AG08396 (cell line): ENCODE measurements around the gene HIVEP2.

Source experiments
- DNase-seq: peaks from one replicate; pipeline ENCODE4 v3.0.0; 2012; ENCODE audit warnings: low spot score, mixed read lengths

The HIVEP2 gene

DNA sequence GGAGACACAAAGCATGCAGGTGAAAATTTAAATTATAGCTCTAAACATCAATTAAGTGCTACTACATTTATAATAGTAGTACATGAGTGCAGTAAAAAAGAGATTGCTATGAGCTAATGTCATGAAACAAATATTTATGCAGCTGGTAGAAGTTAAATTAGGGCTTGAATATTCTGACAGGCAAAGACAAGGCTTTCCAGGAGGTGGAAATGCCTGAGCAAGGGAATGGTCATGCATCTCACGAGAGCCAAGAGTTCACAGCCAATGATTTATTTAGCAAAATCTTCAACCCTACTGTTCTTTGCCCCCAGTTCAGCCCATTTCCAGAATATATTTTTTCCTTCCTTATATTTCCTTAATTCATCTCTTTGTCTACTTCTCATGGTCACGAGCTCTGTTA is 128.9 kb downstream of the HIVEP2 start:
- DNase-seq, result no peak

DNA sequence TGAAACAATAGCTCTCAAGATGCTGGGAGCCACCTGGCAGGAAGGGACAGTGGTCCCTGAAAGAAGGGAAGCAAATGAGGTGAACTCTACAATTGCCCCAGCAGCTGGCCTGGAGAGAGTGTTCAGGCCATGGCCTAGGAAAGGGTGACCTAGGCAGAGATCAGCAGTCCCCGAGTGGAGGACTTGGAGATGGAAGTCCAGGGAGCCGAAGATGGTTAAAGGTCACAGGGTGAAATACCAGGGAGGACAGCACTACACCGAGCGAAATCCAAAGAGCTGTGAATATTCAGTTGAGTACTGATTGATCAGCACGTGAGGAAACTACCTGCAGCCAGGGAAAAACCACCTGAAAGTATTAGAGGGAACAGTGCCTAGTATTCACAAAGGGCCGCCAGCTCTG is 133.1 kb downstream of the HIVEP2 start:
- no peak for DNase-seq

DNA sequence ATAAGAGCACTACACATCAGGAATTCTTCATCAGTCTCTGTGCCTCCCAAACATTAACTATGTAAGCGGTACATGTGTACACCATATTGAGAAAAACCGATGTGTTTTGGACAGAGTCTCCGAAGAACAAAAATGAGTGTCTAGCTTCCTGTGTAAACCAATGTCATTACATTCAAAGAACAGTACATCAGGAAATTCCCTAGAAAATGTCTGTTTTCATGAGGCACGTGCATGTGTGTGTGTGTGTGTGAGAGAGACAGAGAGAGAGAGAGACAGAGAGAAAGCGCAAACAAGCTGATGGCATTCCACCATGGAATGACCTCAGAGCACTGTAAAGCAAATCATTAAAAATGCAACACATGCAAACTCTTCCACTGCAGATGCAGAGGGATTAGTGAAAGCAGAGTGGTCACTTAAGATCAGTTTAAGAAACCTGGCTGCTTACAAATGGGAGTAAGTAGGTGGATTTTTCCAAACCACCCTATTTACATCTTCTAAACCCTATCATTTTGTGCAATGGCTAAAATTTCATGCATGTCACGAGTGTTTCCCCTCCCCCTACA is 133.9 kb downstream of the HIVEP2 start:
- DNase-seq, result peak; percentile 18

DNA sequence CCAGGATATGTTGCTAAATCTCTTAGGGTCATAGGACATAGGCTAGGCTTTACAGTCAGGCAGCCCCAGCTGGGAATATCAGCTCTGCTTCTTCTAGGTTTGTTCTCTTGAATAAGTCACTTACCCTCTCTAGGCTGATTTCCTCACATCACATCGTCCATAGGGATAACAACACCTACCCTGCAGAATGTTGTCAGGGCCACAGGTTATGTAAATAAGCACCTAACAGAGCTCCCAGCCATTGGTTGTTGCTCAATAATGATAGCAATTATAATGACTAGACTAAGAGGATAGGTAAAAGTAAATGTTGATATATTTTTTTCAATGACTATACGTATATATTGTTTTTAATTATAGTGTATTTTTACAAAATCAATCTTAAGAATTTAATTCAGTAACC is 135.0 kb downstream of the HIVEP2 start:
- DNase-seq, result no peak

GRCh38 chr6:142808405-142809061 is 136.4 kb downstream of the HIVEP2 start:
- no peak for DNase-seq

GRCh38 chr6:142805042-142805441 is 139.9 kb downstream of the HIVEP2 start:
- DNase-seq, result no peak

DNA sequence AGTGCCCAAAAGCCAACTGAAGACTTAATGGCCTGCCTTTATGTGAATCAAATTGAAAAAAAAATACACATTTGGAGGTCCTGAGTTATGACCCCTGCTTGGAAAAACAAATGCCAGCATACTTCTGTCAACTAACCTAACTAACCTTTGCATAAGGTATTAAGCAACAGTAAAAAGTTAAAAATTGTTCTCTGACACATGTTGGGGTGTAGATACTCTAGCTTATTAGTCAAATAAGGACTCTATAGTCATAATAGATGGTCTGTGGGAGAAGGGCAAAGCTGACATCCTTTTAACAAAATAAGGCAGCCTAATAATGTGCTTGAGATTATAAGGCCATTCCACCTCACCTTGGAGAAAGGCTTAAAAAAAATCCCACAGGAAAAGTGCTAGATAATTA is 140.5 kb downstream of the HIVEP2 start:
- no peak for DNase-seq

GRCh38 chr6:142803495-142804058 is 141.4 kb downstream of the HIVEP2 start:
- DNase-seq, result no peak

GRCh38 chr6:142803032-142803431 is 141.9 kb downstream of the HIVEP2 start:
- DNase-seq, result no peak

DNA sequence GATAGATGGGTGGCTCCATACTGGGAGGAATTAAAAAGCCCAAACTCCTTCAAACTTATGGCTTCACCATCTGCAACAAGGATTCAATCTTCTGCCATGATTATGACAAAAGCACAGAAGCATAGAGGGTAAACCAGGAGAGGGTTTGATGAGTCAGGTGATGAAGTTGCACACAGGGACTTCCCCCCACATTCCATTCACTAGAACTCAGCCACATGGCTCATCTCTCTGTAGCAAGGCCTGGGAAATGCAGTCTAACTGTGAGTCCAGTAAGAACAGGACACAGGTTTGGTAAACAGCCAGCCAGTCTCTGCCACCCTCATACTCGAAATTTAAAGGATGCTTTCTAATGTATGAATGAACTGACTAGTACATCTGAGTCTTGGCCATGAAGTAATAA is 142.9 kb downstream of the HIVEP2 start:
- peak; percentile 87 for DNase-seq

- DNase-seq, result no peak
Measured at GRCh38 chr6:142800240-142800639, 144.7 kb downstream of the HIVEP2 start.

DNA sequence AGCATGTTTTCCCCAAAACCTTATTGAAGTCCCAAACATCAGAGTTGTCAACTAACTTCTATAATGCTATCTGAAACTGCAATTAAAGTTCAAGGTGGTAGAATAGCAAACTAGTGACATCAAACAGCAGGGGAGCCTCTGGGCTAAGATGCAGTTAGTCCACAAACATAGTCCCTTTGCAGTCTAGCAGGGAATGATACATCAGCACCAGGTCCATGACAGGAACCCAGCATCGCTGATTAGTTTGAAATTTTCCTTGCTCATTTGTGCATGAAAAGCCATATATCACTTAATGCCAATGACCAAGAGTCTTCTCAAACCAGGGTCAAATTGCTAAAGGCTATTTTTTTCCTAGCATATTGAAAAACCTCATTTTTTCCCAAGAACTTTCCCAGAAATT is 145.3 kb downstream of the HIVEP2 start:
- DNase-seq, result no peak

DNA sequence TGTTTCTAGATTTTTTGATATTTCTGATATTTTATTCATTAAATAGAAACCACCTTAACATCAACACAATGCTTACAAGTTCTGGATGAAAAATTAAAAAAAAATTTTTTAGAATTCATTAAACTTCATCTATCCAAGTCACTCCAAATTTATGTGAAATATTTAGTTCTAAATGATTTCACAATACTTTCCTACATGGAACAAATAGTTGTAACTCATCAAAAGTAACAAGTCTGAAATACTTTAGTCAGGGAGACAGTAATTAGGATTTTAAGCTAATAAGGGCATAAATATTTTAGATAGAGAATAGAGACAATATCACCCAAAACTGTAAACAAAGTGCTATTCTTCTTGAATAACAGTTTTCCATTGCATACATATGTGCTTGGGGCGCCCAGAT is 147.8 kb downstream of the HIVEP2 start:
- no peak for DNase-seq

- no peak for DNase-seq
Measured at GRCh38 chr6:142796571-142796970, 148.4 kb downstream of the HIVEP2 start.

GRCh38 chr6:142796024-142796423 is 149.0 kb downstream of the HIVEP2 start:
- DNase-seq, result no peak

DNA sequence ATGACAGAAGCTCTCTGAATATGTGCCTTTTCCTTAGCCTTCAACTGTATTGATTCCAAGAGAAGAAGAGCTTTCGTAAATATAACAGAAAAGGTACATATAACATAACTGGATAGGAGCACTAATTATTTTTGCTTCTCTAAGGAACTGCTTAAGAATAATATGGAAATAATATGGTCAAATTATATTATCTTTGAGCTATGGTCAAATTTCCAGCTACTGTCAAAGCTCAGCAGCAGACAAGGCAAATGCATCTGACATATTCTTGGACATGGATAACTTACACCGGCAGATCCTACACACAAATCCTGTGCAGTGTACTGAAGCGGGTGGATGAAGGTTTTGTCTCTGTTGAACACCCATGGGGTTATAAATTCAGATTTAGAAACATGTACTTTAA is 150.6 kb downstream of the HIVEP2 start:
- no peak for DNase-seq

DNA sequence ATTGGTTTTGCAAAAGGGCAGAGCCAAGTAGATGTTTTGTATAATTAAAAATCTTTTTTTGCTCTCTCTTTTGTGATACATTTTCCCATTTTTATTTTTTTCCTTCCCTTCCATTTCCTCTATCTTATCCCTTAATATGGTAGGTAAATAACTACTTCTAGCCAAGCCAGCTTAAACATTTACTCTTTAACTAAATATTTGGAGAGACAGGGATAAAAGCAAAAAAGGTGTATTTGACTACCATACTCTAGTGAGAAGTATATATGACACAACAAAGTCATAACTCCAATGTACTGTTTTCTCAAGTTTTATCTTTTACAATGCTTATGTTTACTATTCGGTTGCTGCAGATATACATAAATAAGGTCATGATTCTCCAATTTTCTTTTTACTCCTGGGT is 154.7 kb downstream of the HIVEP2 start:
- no peak for DNase-seq

- DNase-seq, result no peak
Measured at GRCh38 chr6:142787422-142787821, 157.6 kb downstream of the HIVEP2 start.

DNA sequence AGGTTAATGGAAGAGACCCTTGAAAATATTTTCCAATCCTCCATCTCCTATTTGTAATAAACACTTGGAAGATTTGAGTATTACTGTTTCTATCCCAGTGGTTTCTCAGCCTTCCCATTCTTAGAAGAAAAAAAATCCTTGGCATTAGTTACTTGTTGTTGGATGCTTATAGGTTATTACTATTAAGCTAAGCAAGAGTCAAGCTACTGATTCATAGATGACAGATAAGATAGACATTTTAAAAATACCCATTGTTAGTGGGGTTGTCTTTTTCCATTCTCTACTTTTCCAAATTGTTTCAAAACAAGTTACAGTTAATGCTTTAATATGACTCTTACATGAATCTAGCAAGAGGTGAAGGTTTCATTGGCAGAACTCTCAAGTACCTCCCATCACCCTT is 158.5 kb downstream of the HIVEP2 start:
- DNase-seq, result no peak

GRCh38 chr6:142784344-142784743 is 160.6 kb downstream of the HIVEP2 start:
- no peak for DNase-seq

- DNase-seq, result no peak
Measured at GRCh38 chr6:142783499-142783898, 161.5 kb downstream of the HIVEP2 start.

- no peak for DNase-seq
Measured at GRCh38 chr6:142781129-142781528, 163.8 kb downstream of the HIVEP2 start.

DNA sequence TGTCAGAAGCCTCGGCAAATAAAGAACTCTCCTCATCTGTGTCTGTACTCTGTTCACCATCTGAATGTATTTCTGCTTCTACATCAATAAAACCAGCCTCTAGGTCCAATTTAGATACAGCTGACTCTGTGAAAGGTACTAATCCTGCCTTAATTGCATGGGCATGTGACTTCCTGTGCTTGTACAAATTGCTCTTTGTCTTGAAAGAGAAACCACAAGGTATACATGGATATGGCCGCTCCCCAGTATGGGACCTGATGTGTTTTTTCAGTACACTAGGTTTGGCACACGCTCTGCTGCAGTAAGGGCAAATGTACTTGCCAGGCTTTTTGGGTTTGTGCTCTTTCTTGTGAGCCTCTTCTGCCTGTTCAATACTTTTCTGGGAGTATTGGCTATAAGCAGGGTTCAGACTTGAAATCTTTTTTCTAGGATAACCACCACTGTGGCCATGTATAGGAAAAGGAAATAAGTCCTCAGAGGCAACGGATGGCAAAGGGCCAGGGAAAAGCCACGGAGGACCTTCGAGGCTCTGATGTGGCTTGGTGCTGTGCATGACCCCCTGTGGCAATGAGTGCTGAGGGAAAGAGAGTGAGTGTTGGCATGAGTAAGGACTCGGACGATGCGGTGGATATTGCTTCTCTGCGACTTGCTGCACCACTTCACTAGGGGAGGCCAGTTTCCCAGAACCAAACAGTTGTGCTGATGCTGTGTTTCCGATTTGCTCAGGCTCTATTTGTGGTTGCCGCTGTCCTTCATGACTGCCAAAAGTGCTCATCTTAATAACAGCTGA is 170.9 kb downstream of the HIVEP2 start:
- DNase-seq, result no peak
